OCI-LY1 (cell line): ENCODE data around the gene SH3RF3.

Experiments used
- CTCF ChIP-seq: fragments of 200-600 bp; sonication (generic), shearing (Covaris generic); IDR thresholded peaks from 2 replicates; pipeline ENCODE4 v1.5.1; 2017; ENCODE audit warnings: mild to moderate bottlenecking, antibody characterized with exemption, low read length, moderate library complexity, mixed read lengths
- EZH2 ChIP-seq: fragments of 200-600 bp; sonication (generic), shearing (Covaris generic); IDR thresholded peaks from 2 replicates; pipeline ENCODE4 v1.8.0; 2017; ENCODE audit warnings: borderline replicate concordance, mixed run types, mild to moderate bottlenecking, antibody characterized with exemption, low read length, moderate library complexity, mixed read lengths

- TF ChIP-seq CTCF (no peak), EZH2 (no peak)
Observed at GRCh38 chr2:109508556-109508955, 379.6 kb downstream of the SH3RF3 start.
